ENCODE data around the gene ZNF385D.

DNA sequence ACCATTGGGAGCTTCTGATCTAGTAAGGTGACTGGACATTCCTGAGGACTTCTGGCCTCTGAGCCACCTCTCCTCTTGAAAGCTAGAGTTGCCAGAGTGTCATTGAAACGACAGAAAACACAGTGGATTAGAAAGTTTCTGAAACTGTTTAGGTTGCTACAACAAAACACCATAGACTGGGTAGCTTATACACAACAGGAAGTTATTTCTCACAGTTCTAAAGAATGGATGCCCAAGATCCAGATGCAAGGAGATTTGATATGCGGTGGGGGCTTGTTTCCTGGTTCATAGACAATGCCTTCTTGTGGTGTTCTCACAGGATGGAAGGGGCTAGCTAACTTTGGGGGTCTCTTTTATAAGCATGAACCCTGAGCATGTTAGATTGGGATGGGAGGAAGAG is 43.3 kb upstream of the ZNF385D start:
- TF ChIP-seq EZH2 (IDR thresholded peaks at IDR 0.05) (no peak), FOXP2 (optimal IDR thresholded peaks at IDR 0.05; ENCODE audit: control extremely low read depth, extremely low read length, insufficient read depth) (no peak)

Data from SK-N-MC (cell line).